Measurements from ENCODE around the gene SCN10A.

The SCN10A gene

DNA sequence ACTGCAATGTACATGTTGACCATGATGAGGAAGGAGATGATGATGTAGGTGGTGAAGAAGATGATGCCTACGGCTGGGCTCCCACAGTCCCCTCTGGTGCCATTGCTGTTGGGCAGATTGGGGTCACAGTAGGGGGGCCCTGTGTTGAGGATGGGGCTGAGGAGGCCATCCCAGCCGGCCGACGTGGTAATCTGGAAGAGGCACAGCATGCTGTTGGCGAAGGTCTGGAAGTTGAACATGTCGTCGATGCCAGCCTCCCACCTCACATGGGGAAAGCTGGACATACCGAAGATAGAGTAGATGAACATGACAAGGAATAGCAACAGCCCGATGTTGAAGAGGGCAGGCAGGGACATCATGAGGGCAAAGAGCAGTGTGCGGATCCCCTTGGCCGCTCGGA, 118.0 kb downstream of the SCN10A start:
- TF ChIP-seq, protein P1, sequence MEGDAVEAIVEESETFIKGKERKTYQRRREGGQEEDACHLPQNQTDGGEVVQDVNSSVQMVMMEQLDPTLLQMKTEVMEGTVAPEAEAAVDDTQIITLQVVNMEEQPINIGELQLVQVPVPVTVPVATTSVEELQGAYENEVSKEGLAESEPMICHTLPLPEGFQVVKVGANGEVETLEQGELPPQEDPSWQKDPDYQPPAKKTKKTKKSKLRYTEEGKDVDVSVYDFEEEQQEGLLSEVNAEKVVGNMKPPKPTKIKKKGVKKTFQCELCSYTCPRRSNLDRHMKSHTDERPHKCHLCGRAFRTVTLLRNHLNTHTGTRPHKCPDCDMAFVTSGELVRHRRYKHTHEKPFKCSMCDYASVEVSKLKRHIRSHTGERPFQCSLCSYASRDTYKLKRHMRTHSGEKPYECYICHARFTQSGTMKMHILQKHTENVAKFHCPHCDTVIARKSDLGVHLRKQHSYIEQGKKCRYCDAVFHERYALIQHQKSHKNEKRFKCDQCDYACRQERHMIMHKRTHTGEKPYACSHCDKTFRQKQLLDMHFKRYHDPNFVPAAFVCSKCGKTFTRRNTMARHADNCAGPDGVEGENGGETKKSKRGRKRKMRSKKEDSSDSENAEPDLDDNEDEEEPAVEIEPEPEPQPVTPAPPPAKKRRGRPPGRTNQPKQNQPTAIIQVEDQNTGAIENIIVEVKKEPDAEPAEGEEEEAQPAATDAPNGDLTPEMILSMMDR (IDR thresholded peaks at IDR 0.05; ENCODE audit: low read depth, low read length, missing control alignments), result no peak
- DNase-seq (ENCODE audit: low read depth), result no peak
- no peak overlapping the region for H3K4me3 ChIP-seq (ENCODE audit: low read depth, low read length)

- no peak overlapping the region for H3K4me3 ChIP-seq (ENCODE audit: low read depth, low read length)
- no peak for DNase-seq (ENCODE audit: low read depth)
- TF ChIP-seq, protein P1 (IDR thresholded peaks at IDR 0.05; ENCODE audit: low read depth, low read length, missing control alignments), result no peak
Observed at GRCh38 chr3:38696034-38696433, 120.0 kb downstream of the SCN10A start.

GRCh38 chr3:38690185-38690584, 125.8 kb downstream of the SCN10A start:
- TF ChIP-seq, protein P1 (IDR thresholded peaks at IDR 0.05; ENCODE audit: low read depth, low read length, missing control alignments), result no peak
- no peak for DNase-seq (ENCODE audit: low read depth)
- H3K4me3 ChIP-seq (ENCODE audit: low read depth, low read length), result no peak overlapping the region

GRCh38 chr3:38689774-38690173, 126.2 kb downstream of the SCN10A start:
- no peak overlapping the region for H3K4me3 ChIP-seq (ENCODE audit: low read depth, low read length)
- TF ChIP-seq, protein P1 (IDR thresholded peaks at IDR 0.05; ENCODE audit: low read depth, low read length, missing control alignments), result no peak
- DNase-seq (ENCODE audit: low read depth), result no peak

- TF ChIP-seq, protein P1 (IDR thresholded peaks at IDR 0.05; ENCODE audit: low read depth, low read length, missing control alignments), result no peak
- H3K4me3 ChIP-seq (ENCODE audit: low read depth, low read length), result no peak overlapping the region
- DNase-seq (ENCODE audit: low read depth), result no peak
Observed at GRCh38 chr3:38689346-38689745, 126.7 kb downstream of the SCN10A start.

GRCh38 chr3:38687321-38687720, 128.7 kb downstream of the SCN10A start:
- H3K4me3 ChIP-seq (ENCODE audit: low read depth, low read length), result no peak overlapping the region
- TF ChIP-seq, protein P1 (IDR thresholded peaks at IDR 0.05; ENCODE audit: low read depth, low read length, missing control alignments), result no peak
- DNase-seq (ENCODE audit: low read depth), result no peak

DNA sequence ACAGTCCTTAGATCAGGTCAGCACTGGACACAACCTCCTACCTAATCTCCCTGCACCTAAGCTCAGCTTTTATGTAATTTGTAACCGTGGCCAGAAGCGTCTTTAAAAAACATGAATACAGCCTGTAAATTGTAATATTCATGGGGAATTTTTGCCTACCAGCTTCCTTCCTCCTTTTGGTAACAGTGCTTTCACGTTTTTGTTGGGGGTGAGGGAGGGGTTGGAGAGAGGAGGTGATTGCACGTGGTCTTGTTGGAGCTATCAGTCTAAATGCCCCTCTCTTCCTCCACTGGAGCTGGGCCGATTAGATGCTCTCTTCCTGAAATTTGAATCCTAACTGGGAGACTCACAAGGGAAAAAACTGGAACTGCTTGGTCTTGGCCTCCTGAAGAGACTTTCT, 131.5 kb downstream of the SCN10A start:
- no peak for DNase-seq (ENCODE audit: low read depth)
- TF ChIP-seq, protein P1 (IDR thresholded peaks at IDR 0.05; ENCODE audit: low read depth, low read length, missing control alignments), result no peak

More for the DNA sequence above, 131.5 kb downstream of the SCN10A start:
- no peak overlapping the region for H3K4me3 ChIP-seq (ENCODE audit: low read depth, low read length)

Measured in GM12864 (cell line).